Brain microvascular endothelial cell (primary cell): Measurements from ENCODE around the gene NPBWR2.

Experiments used
- DNase-seq: peaks from one replicate; pipeline ENCODE4 v3.0.0-alpha.2; 2020
- H3K27ac ChIP-seq: fragments of 250-450 bp; sonication (Bioruptor Pico); 2 replicates; pipeline ENCODE4 v1.5.1; 2020; ENCODE audit warnings: mild to moderate bottlenecking, moderate library complexity
- H3K27me3 ChIP-seq: fragments of 250-450 bp; sonication (Bioruptor Pico); replicated peaks from 2 replicates; pipeline ENCODE4 v1.5.1; 2020; ENCODE audit warnings: mild to moderate bottlenecking
- H3K36me3 ChIP-seq: fragments of 250-450 bp; sonication (Bioruptor Pico); replicated peaks from 2 replicates; pipeline ENCODE4 v1.5.1; 2020; ENCODE audit warnings: mild to moderate bottlenecking
- H3K4me3 ChIP-seq: 2 replicates; pipeline ENCODE4 v1.5.1; 2011; ENCODE audit warnings: low read depth, mild to moderate bottlenecking, control low read depth, low read length, moderate library complexity
- in situ Hi-C: cut with HindIII; loops from 2 replicates; pipeline ENCODE4 v1.10.0; 2017; ENCODE audit warnings: low sequenced_read_pairs, low pct_ligation_motif_present
- TF ChIP-seq, protein P1 (sequence below): IDR thresholded peaks from 2 replicates; pipeline ENCODE4 v1.5.1; 2011; ENCODE audit warnings: low read depth, mild to moderate bottlenecking, moderate library complexity, low read length, control low read depth, inconsistent platforms; ENCODE audit errors: missing control alignments

Gene NPBWR2

GRCh38 chr20:64098471-64099013 lies 8.8 kb downstream of the NPBWR2 start:
- TF ChIP-seq, protein P1, sequence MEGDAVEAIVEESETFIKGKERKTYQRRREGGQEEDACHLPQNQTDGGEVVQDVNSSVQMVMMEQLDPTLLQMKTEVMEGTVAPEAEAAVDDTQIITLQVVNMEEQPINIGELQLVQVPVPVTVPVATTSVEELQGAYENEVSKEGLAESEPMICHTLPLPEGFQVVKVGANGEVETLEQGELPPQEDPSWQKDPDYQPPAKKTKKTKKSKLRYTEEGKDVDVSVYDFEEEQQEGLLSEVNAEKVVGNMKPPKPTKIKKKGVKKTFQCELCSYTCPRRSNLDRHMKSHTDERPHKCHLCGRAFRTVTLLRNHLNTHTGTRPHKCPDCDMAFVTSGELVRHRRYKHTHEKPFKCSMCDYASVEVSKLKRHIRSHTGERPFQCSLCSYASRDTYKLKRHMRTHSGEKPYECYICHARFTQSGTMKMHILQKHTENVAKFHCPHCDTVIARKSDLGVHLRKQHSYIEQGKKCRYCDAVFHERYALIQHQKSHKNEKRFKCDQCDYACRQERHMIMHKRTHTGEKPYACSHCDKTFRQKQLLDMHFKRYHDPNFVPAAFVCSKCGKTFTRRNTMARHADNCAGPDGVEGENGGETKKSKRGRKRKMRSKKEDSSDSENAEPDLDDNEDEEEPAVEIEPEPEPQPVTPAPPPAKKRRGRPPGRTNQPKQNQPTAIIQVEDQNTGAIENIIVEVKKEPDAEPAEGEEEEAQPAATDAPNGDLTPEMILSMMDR = no peak
- in situ Hi-C loops = no loop called here
- no peak for DNase-seq
- no peaks in the 10 kb centered on the region for H3K36me3 ChIP-seq
- no peak overlapping the region for H3K4me3 ChIP-seq
- no peak overlapping the region for H3K27ac ChIP-seq
- H3K27me3 ChIP-seq = peaks cover 31% of the 10 kb centered on the region

- Histone ChIP-seq H3K36me3 (no peaks in the 10 kb centered on the region), H3K27ac (no peak overlapping the region), H3K4me3 (no peak overlapping the region), H3K27me3 (peaks cover 15% of the 10 kb centered on the region)
- TF ChIP-seq, protein P1 = no peak
- in situ Hi-C loops = no loop called here
- no peak for DNase-seq
Measured at GRCh38 chr20:64096535-64096934, 10.8 kb downstream of the NPBWR2 start.

- Histone ChIP-seq H3K27me3 (peaks cover 9% of the 10 kb centered on the region), H3K27ac (no peak overlapping the region), H3K4me3 (no peak overlapping the region), H3K36me3 (no peaks in the 10 kb centered on the region)
- DNase-seq = no peak
- TF ChIP-seq, protein P1 = no peak
- in situ Hi-C loops = no loop called here
Measured at GRCh38 chr20:64095927-64096326, 11.4 kb downstream of the NPBWR2 start.

- H3K36me3 ChIP-seq = no peaks in the 10 kb centered on the region
- DNase-seq = no peak
- H3K27ac ChIP-seq = no peak overlapping the region
- TF ChIP-seq, protein P1 = no peak
- in situ Hi-C loops = no loop called here
- no peak overlapping the region for H3K4me3 ChIP-seq
- peaks cover 4% of the 10 kb centered on the region for H3K27me3 ChIP-seq
Measured at GRCh38 chr20:64095455-64095854, 11.9 kb downstream of the NPBWR2 start.

DNA sequence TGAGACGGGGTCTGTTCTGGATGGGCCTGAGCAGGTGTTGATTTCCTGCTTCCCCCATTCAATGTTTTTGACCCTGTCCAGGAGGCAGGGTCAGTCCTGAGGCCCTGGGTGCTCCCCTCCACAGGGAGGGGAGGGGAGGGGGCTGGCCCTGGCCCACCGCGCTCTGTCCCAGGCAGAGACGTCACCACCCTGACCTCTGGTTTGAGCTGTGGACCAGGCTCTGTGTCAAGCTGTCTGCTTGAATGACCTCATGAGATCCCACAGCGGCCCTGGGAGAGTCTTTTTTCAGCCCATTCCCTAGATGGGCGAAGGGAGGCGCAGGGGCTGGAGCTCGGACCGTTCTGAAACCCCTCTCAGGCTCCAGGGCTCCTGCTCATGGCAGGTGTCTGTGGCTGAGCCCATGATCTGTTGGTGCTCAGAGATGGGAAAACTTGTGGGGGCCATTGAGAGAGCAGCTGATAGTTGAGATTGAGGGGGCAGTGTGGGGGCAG lies 14.3 kb downstream of the NPBWR2 start:
- no peak for DNase-seq
- TF ChIP-seq, protein P1 = no peak
- Histone ChIP-seq H3K4me3 (no peak overlapping the region), H3K36me3 (no peaks in the 10 kb centered on the region), H3K27me3 (peaks cover 7% of the 10 kb centered on the region), H3K27ac (no peak overlapping the region)
- in situ Hi-C loops = no loop called here
